ACHN (cell line): ENCODE results near the gene LAMTOR4.
"Not testable (repeated sequence)": the region's sequence is repeated elsewhere in the genome, so short reads cannot be mapped to it uniquely, and the experiment has no call there.

Experiments
- DNase-seq: peaks from one replicate; pipeline ENCODE4 v3.0.0-alpha.2; 2015
- in situ Hi-C: cut with HindIII; loops from 2 replicates; pipeline ENCODE4 v1.10.0; 2017; ENCODE audit warnings: low sequenced_read_pairs, low pct_ligation_motif_present, low pct_unique_long_range_greater_than_20kb

LAMTOR4 gene

DNA sequence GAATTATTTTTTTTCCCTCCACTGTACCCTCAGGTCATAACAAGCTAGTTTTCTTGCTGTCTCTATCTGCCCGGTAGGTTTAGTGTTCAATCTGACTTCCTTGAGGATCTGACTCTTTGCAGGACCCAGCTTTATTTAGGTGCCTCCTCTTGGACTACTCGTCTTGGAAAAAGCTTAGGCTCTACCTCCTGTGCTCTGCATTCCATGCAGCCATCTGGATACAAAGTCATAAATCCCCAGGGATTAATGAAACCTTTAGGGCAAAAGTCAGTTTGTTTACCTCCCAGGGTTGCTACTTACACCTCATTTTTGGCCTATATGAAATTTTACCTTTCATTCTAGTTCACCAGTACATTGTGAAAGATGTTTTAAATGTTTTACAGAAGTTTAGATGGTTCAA, 37.0 kb downstream of the LAMTOR4 start:
- no peak for DNase-seq
- in situ Hi-C loops, result no loop called here

DNA sequence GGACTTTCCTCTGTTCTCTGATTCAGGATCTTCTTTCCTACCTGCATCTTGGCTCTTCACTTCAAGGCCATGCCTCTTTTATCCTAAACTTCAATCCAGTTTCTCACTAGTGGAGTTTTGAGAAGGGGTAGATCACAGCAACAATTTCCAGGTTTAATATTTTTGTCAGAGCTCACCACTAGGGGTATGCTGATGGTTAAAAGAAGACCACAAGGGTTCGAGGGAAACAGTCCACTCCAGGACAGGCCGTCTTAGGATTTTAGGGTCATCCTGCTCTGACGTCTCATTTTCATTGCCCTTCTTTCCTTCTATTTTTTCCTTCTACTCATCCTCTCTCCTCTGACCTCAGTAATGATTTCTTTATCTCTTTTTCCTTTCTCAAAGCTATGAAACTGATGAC, 40.3 kb downstream of the LAMTOR4 start:
- no peak for DNase-seq
- in situ Hi-C loops, result no loop called here

DNA sequence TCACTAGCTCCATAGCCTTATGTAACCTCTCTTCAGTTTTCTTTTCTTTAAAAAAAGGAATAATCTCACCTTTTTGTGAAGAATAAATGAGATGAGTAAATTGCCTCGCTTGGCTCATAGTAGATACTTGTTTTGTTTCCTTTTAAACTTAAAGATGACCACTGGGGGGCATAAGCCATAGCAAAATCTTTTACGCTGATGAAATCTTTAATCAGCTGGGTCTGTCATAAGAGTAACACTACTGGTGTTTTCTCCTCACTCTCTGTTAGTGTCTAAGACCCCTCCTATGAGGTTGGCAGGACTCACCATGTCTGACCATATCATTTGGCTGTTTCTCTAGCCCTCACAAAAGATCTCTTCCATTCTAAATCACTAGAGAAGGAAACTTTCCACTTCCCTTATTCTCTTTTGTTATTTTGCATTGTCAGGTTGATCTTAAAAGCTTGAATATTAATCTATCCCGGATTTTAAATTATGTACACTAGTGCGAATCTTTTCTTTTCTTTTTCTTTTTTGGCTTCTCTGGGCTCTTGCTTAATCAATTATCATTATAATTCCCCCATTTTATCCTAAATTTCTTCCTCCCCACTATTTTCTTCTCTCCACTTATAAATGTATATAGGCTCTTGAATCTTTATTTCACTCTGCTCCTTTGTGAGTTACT, 41.5 kb downstream of the LAMTOR4 start:
- peak; percentile 68 for DNase-seq
- in situ Hi-C loops, result no loop called here

DNA sequence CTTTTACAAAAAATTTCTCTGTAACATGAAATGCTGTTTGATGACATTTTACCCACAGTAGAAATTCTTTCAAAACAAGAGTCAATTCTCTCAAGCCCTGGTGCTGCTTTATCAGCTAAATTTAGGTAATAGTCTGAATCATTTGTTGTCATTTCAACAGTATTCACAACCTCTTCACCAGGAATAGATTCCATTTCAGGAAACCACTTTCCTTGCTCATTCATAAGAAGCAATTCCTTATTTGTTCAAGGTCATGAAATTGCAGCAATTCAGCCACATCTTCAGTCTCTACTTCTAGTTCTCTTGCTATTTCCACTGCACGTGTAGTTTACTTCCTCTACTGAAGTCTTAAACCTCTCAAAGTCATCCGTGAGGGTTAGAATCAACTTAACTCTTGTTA, 43.1 kb downstream of the LAMTOR4 start:
- no peak for DNase-seq

DNA sequence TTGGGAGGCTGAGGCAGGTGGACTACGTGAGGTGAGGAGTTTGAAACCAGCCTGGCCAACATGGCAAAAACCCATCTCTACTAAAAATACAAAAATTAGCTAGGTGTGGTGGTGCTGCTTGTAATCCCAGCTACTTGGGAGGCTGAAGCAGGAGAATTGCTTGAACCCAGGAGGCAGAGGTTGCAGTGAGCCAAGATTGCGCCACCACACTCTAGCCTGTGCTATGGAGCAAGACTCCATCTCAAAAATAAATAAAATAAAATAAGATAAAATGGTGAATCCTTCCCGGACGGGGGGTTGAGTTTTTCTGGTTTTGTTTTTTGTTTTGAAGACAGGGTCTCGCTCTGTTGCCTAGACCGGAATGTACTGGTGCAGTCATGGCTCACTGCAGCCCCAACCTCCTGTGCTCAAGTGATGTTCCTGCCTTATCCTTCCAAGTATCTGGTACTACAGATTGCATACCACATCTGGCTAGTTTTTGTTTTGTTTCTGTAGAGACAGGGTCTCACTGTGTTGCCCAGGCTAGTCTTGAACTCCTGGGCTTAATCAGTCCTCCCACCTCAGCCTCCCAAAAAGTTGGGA, 43.7 kb downstream of the LAMTOR4 start:
- DNase-seq, in situ Hi-C loops: not testable (repeated sequence)

More for the DNA sequence above, 43.1 kb downstream of the LAMTOR4 start:
- in situ Hi-C loops, result no loop called here

DNA sequence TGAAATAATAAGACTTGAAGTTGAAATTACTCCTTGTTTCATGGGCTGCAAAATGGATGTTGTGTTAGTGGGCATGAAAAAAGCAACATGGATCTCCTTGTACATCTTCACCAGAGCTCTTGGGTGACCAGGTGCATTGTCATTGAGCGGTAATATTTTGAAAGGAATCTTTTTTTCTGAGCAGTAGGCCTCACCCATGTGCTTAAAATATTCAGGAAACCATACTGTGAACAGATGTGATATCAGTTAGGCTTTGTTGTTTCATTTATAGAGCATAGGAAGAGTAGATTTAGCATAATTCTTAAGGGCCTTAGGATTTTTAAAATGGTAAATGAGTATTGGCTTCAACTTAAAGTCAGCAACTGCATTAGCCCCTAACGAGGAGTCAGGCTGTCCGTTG, 44.3 kb downstream of the LAMTOR4 start:
- DNase-seq, result no peak
- in situ Hi-C loops, result no loop called here

DNA sequence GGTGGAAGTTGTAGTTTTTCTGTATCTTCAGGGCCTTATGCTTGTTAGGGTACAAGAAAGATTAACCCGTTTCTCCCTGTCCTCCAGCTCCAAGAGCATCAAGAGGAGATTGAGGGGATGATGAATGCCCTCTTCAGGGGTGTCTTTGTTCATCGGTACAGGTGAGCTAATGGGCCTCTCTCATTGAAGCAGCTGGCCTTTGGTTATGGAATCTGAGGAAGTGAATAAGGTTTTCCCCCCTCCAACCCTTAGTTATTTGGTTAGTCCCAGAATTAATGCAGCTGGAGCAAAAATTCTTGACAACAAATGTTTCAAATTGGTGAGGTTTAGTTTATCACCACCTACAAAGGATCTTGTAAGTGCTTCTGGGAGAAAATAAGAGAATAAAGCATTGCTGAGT, 46.5 kb downstream of the LAMTOR4 start:
- DNase-seq, result no peak
- in situ Hi-C loops, result no loop called here

DNA sequence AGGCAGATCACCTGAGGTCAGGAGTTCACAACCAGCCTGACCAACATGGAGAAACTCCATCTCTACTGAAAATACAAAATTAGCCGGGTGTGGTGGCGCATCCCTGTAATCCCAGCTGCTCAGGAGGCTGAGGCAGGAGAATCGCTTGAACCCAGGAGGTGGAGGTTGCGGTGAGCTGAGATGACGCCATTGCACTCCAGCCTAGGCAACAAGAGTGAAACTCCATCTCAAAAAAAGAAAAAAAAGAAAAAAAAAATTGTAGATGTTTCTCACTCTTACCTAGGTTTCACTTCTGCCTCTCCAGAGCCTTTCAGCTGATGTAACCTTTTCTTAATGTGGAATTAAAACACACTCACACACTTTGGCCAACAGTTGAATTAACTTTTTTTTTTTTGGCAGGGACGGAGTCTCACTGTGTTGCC, 47.2 kb downstream of the LAMTOR4 start:
- in situ Hi-C loops, DNase-seq: not testable (repeated sequence)

DNA sequence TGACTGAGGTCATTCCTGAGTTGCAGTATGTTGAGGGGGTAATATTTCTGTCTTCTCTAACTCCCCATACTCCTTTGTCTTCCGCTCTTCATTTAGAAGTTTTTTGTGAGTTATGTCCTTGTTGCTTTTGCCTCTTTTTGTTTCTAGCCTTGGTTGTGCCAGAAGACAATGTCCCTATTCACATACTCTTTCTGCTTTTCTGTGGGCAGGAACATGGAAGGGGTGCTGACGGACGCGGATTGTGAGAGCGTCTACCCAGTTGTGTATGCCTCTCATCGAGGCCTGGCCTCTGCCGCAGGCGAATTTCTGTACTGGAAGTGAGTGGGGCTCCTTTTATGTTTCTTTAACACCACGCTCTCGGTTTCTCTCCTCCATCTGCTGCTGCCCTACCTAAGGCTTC, 49.5 kb downstream of the LAMTOR4 start:
- no peak for DNase-seq
- in situ Hi-C loops, result no loop called here

DNA sequence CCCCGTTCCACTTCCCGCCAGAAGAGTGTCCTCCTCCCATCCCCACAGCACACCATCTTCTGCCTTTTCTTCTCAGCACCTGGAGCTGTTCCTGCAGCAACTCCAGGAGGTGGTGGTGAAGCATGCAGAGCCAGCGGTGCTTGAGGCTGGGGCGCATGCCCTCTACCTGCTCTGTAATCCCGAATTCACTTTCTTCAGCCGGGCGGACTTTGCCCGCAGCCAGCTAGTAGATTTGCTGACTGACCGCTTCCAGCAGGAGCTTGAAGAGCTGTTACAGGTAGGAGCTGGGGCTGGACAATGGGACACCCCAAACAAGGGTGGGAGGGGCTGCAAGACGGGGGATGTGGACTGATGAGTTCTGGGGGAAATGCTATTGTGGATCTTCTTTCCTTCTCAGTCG, 52.0 kb downstream of the LAMTOR4 start:
- in situ Hi-C loops, result no loop called here
- no peak for DNase-seq
